Gastroesophageal sphincter (tissue), 3 donors: ENCODE data around the gene KIF22.

Experiments used
- CTCF ChIP-seq, 4 experiments: fragments of 200-600 bp in 2 of 4; fragments of 450-650 bp in 2 of 4; sonication (generic) in 1 of 4; IDR thresholded peaks; one replicate each; pipeline ENCODE4 v1.5.1; 2017 to 2019; ENCODE audit warnings: antibody characterized with exemption in 4 of 4, mild to moderate bottlenecking in 2 of 4, moderate library complexity in 2 of 4
- POLR2A ChIP-seq, 2 donors: fragments of 450-650 bp; IDR thresholded peaks; one replicate each; pipeline ENCODE4 v1.6.1; 2017; ENCODE audit warnings: antibody characterized with exemption in 2 of 2, mild to moderate bottlenecking in 2 of 2, moderate library complexity in 1 of 2

- TF ChIP-seq CTCF (IDR thresholded peaks at IDR 0.05) (peak; percentile 63 to 84 (median 72)), POLR2A (IDR thresholded peaks at IDR 0.05) (no peak)
Measured at GRCh38 chr16:29784901-29785500, 5.5 kb upstream of the KIF22 start.
